ENCODE measurements around the gene ZNF76.
"Not testable (repeated sequence)": the region's sequence is repeated elsewhere in the genome, so short reads cannot be mapped to it uniquely, and the experiment has no call there.

Gene ZNF76

GRCh38 chr6:35327349-35328027 is 68.0 kb downstream of the ZNF76 start:
- DNase-seq (ENCODE audit: low read depth in 2 of 2, low spot score in 1 of 2): peak; percentile 56 to 57

- DNase-seq (ENCODE audit: low read depth in 2 of 2, low spot score in 1 of 2): no peak
These were observed 68.7 kb downstream of the ZNF76 start for GRCh38 chr6:35328108-35328723.

GRCh38 chr6:35328965-35329364 is 69.4 kb downstream of the ZNF76 start:
- DNase-seq (ENCODE audit: low read depth in 2 of 2, low spot score in 1 of 2): not testable (repeated sequence)

DNA sequence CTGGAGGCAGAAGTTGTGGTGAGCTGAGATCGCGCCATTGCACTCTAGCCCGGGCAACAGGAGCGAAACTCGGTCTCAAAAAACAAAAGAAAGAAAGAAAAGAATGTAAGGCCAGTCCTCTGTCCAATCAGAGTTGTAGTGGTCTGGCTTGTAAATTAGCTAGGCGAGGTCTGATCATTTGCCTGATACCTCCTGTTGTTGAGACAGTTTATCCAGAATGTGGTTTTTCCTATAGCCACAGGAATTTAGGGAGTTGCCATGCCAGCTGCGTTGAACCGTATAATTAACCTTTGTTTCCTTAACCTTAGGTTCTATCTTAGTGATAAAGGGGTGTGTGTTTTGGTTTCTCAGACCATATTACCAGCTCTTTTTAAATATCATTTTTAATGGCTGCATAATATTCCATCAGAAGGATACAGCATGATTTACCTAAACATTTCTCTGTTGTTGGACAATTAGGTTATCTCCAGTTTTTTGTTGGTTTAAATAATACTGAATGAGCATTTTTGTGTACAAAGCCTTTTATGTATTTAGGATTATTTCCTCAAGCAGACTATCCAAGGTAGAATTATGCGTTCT is 71.1 kb downstream of the ZNF76 start:
- DNase-seq (ENCODE audit: low read depth in 2 of 2, low spot score in 1 of 2): no peak

GRCh38 chr6:35332074-35332887 is 72.7 kb downstream of the ZNF76 start:
- DNase-seq (ENCODE audit: low read depth in 2 of 2, low spot score in 1 of 2): peak in 1 of 2 donors; percentile 19

DNA sequence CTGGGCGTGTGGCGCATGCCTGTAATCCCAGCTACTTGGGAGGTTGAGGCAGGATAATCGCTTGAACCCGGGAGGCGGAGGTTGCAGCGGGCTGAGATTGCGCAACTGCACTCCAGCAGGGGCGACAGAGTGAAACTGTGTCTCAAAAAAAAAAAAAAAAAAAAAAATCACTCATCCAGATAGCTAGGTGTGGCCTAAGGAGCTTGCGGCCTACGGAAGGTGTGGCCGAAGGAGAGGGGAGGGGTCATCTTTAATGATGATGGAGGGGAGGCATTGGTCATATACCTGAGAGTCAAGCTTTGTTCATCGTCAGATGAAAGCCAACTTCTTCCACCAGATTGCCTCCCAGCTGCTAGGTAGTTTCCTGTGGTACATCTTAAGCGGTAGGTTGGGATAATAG is 82.0 kb downstream of the ZNF76 start:
- DNase-seq (ENCODE audit: low read depth in 2 of 2, low spot score in 1 of 2): no peak

DNA sequence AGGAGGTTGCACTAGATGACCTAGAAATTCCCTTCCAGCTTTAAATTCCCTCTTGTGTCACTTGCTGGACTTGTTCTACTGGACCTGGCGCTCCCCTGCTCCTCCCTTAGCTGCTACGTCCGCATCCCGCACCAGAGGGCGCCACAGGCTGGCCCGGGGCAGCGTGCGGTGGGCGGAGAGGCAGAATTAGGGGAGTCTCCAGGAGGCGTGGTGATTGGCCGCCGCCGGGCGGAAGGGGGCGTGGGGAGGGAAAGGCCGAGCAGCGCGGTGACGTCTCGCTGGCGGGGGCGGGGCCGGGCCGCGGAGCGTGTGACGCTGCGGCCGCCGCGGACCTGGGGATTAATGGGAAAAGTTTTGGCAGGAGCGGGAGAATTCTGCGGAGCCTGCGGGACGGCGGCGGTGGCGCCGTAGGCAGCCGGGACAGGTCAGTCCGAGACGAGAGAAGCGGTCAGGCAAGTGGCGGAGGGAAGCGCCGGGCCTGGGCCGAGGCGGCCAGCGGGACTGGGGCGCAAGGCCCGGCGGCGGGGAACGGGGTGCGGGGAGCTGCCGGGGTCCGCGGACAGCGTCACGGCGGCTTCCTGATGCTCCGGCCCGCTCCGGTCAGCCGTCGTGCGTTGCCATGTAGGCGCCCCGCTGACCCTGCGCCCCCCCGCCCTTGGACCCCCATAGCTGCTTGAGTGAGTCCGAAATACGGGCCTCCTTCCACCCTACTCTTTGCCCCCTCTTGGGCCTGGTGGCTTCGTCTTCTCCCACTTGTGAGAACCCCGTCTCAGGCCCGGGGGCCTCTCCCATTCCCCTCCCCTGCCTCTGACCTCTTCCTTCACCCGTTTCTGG is 82.9 kb downstream of the ZNF76 start, which contains the start of gene PPARD:
Gene PPARD (plus strand): TSS at position 301 of the 834 bp plus-strand sequence. CDS start 68,530 bp downstream, outside the sequence.
- DNase-seq (ENCODE audit: low read depth in 2 of 2, low spot score in 1 of 2): peak; percentile 93 to 95

DNA sequence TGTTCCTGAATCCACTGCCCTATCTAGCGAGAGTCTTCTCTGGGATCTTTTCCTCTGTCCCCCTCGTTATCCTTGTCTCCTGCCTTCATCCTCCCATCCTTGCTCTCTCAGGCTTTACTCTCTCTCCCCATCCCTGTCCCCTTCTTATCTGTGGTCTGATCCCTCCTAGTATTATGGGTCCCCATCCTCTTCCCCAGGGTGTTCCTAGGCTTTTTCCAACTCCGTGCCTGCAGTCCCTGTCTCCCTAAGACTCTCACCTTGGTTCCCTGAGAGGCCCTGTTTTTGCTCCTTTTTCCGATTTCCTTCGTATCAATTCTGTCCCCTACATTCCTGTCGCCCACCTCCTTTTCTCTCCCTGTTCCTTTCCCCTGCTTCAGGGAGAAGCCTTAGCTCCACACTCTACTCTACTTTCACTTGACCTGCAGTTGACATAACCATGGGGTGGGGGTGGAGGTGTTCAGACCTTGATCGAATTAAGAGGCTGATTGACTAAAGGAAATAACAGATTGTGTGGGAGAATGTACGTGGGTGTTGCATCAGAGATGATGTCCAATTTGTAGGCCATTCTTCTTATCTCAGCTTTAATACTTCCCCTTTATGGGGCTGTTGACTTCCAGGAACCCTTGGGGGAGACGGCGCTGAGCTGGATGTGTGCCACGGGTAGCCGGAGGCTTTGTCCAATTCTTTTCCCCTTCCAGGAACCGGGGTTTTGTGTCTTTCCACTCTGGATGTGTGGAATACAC is 83.7 kb downstream of the ZNF76 start:
- DNase-seq (ENCODE audit: low read depth in 2 of 2, low spot score in 1 of 2): no peak

GRCh38 chr6:35343835-35344550 is 84.5 kb downstream of the ZNF76 start:
- DNase-seq (ENCODE audit: low read depth in 2 of 2, low spot score in 1 of 2): no peak

Measured in stimulated activated CD8-positive, alpha-beta memory T cell treated with anti-CD3 and anti-CD28 coated beads, Interleukin-4, amount 100 ng/mL, for 4 hours (primary cell).